ENCODE measurements around the gene ARF6.

Gene ARF6

DNA sequence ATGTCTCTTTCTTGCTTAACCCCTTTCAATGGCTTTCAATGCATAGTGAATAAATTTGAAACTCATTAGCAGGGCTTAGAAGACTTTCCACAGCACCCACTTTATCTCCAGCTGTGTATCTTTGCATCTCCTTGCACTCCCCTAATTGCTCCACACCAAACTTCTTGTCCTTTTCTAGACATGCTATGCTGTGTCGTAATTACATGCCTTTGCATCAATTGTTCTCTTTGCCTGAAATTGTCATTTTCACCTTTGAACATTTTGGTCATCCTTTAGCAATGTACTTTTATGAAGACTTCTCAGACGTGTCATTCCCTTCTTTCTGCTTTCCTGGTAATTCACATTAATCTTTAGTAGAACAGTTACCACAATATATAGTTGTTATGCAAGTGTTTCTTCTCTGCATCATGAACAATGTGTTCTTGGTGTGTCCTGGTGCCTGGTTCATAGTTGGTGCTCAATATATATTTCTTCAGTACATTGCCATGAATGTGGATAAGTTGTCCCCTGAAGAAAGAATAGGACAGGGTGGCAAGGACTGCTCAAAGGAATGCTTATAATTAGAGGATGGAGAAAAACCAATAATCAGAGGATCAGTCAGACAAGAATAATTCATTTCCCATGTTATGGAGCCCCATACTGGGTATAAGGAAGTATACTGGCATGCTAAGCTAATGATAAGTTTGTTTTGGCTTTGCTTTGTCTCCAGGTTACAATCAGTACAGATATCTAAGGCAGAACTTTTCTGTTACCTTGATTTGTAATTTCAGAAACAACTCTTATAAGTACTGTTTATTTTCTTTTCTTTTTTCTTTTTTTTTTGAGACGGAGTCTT, 27.2 kb downstream of the ARF6 start:
- H3K27me3 ChIP-seq = no peaks in the 10 kb centered on the region
- no peaks in the 10 kb centered on the region for H3K9me3 ChIP-seq
- TF ChIP-seq, protein P1, sequence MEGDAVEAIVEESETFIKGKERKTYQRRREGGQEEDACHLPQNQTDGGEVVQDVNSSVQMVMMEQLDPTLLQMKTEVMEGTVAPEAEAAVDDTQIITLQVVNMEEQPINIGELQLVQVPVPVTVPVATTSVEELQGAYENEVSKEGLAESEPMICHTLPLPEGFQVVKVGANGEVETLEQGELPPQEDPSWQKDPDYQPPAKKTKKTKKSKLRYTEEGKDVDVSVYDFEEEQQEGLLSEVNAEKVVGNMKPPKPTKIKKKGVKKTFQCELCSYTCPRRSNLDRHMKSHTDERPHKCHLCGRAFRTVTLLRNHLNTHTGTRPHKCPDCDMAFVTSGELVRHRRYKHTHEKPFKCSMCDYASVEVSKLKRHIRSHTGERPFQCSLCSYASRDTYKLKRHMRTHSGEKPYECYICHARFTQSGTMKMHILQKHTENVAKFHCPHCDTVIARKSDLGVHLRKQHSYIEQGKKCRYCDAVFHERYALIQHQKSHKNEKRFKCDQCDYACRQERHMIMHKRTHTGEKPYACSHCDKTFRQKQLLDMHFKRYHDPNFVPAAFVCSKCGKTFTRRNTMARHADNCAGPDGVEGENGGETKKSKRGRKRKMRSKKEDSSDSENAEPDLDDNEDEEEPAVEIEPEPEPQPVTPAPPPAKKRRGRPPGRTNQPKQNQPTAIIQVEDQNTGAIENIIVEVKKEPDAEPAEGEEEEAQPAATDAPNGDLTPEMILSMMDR (IDR thresholded peaks at IDR 0.05) = no peak
- no peak overlapping the region for H3K4me3 ChIP-seq (ENCODE audit: low read depth in 1 of 2, low read length in 1 of 2)
- no peak overlapping the region for H3K27ac ChIP-seq
- H3K36me3 ChIP-seq = no peaks in the 10 kb centered on the region
- no peaks in the 10 kb centered on the region for H3K4me1 ChIP-seq (ENCODE audit: control insufficient read depth in 1 of 2, insufficient read depth in 1 of 2, low read depth in 1 of 2, low read length in 1 of 2)

DNA sequence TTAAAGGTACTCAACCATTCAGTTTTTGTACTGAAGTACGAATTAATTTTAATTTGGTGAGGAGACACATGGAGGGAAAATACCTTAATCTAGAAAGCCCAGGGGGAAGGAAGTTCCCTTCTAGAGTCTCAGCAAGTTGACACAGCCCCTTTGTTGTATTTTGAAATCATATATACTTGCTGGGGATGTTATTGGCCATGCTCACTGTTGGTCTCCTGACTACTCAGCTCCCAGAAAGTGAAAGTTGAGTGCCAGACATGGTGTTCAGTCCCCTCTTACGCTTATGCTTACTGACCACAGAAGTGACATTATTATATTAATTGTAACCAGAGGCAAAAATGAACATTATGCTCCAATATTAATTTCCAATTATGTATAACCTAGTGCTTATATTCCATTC, 28.1 kb downstream of the ARF6 start:
- no peaks in the 10 kb centered on the region for H3K36me3 ChIP-seq
- no peaks in the 10 kb centered on the region for H3K9me3 ChIP-seq
- H3K27me3 ChIP-seq = no peaks in the 10 kb centered on the region
- H3K27ac ChIP-seq = no peak overlapping the region
- H3K4me1 ChIP-seq (ENCODE audit: control insufficient read depth in 1 of 2, insufficient read depth in 1 of 2, low read depth in 1 of 2, low read length in 1 of 2) = no peaks in the 10 kb centered on the region
- TF ChIP-seq, protein P1 (IDR thresholded peaks at IDR 0.05) = no peak
- no peak overlapping the region for H3K4me3 ChIP-seq (ENCODE audit: low read depth in 1 of 2, low read length in 1 of 2)

DNA sequence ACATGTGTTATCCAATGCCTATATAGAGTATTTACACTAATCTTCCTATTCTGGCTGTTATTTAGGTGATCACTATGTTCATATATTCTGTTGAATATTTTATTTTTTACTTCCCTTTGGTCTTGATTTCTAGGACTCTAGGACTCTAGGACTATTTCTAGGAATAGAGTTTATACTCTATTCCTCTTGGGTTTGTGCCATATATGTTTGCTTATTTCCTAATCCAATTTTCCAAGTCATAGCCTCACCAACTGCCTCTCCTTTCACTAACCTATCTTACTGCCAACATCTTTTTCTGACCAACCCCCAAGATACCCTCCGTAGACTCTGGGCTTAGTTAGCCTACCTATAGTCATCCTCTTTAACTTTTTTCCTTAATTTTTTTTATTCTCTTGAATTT, 28.5 kb downstream of the ARF6 start:
- Histone ChIP-seq H3K4me3 (ENCODE audit: low read depth in 1 of 2, low read length in 1 of 2) (no peak overlapping the region), H3K27ac (no peak overlapping the region), H3K4me1 (ENCODE audit: control insufficient read depth in 1 of 2, insufficient read depth in 1 of 2, low read depth in 1 of 2, low read length in 1 of 2) (no peaks in the 10 kb centered on the region), H3K27me3 (no peaks in the 10 kb centered on the region), H3K36me3 (no peaks in the 10 kb centered on the region), H3K9me3 (no peaks in the 10 kb centered on the region)
- TF ChIP-seq, protein P1 (IDR thresholded peaks at IDR 0.05) = no peak

DNA sequence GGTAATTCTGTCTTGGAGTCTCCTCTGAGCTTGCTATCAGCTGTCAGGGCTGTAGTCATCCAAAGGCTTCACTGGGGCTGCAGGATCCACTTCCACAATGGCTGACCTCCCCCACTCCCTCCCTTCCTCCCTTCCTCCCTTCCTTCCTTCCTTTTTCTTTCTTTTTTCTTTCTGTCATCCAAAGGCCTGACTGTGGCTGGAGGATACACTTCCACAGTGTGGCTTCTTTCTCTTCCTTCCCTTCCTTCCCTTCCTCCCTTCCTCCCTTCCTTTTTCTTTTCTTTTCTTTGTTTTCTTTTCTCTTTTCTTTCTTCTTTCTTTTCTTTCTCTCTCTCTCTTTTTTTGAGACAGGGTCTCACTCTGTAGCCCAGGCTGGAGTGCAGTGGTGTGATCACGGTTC, 30.6 kb downstream of the ARF6 start:
- Histone ChIP-seq H3K27ac (no peak overlapping the region), H3K4me1 (ENCODE audit: control insufficient read depth in 1 of 2, insufficient read depth in 1 of 2, low read depth in 1 of 2, low read length in 1 of 2) (no peaks in the 10 kb centered on the region), H3K9me3 (no peaks in the 10 kb centered on the region), H3K27me3 (no peaks in the 10 kb centered on the region), H3K4me3 (ENCODE audit: low read depth in 1 of 2, low read length in 1 of 2) (no peak overlapping the region), H3K36me3 (no peaks in the 10 kb centered on the region)
- TF ChIP-seq, protein P1 (IDR thresholded peaks at IDR 0.05) = no peak

DNA sequence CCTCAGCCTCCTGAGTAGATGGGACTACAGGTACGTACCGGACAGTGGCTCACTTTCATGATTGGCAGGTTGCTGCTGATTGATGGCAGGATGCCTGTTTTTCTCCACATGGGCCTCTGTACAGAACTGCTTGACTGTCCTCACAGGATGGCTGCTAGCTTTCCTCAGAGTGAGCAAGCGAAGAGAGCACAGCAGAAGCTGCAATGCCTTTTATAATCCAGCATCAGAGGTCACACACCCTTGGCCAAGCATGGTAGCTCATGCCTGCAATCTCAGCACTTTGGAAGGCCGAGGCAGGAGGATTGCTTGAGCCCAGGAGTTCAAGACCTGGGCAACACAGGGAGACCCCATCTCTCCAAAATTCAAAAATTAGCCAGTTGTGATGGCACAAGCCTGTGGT, 31.0 kb downstream of the ARF6 start:
- H3K9me3 ChIP-seq = no peaks in the 10 kb centered on the region
- no peaks in the 10 kb centered on the region for H3K36me3 ChIP-seq
- H3K27ac ChIP-seq = no peak overlapping the region
- TF ChIP-seq, protein P1 (IDR thresholded peaks at IDR 0.05) = no peak
- H3K27me3 ChIP-seq = no peaks in the 10 kb centered on the region
- no peaks in the 10 kb centered on the region for H3K4me1 ChIP-seq (ENCODE audit: control insufficient read depth in 1 of 2, insufficient read depth in 1 of 2, low read depth in 1 of 2, low read length in 1 of 2)
- no peak overlapping the region for H3K4me3 ChIP-seq (ENCODE audit: low read depth in 1 of 2, low read length in 1 of 2)
